Left lung (tissue), 10 donors: Measurements from ENCODE around the gene SYNM. TPM values are rescaled to one million over a fixed set of nuclear protein-coding genes. Genes with fewer than 3 reads are reported as not detected.

Experiments used
- ATAC-seq: fragments of 200-7000 bp; cut with Tn5 transposase; one replicate; pipeline ENCODE4 v1.9.1; 2020; ENCODE audit warnings: moderate library complexity
- DNase-seq, 4 donors: peaks; one replicate each; pipeline ENCODE4 v3.0.0-alpha.2; 2013 to 2020
- H3K27ac ChIP-seq, 2 donors: fragments of 200-600 bp; sonication (generic) in 1 of 2; one replicate each; pipeline versions ENCODE4 v1.5.0 to v1.8.0; 2020 to 2021
- H3K27me3 ChIP-seq, 2 donors: fragments of 200-600 bp; sonication (generic) in 1 of 2; one replicate each; pipeline versions ENCODE4 v1.5.0 to v1.8.0; 2020 to 2021
- H3K36me3 ChIP-seq, 2 donors: fragments of 200-600 bp; sonication (generic) in 1 of 2; one replicate each; pipeline versions ENCODE4 v1.5.0 to v1.8.0; 2020 to 2021
- H3K4me1 ChIP-seq, 2 donors: fragments of 200-600 bp; one replicate each; pipeline ENCODE4 v1.8.0; 2021
- H3K4me3 ChIP-seq, 2 donors: fragments of 200-600 bp; sonication (generic) in 1 of 2; one replicate each; pipeline versions ENCODE4 v1.5.0 to v1.8.0; 2020 to 2021; ENCODE audit warnings: mild to moderate bottlenecking in 1 of 2
- H3K9me3 ChIP-seq, 2 donors: fragments of 200-600 bp; sonication (generic) in 1 of 2; one replicate each; pipeline versions ENCODE4 v1.5.0 to v1.8.0; 2020 to 2021
- CTCF ChIP-seq, 2 donors: fragments of 200-600 bp; sonication (generic) in 1 of 2; IDR thresholded peaks; one replicate each; pipeline versions ENCODE4 v1.5.0 to v1.8.0; 2021; ENCODE audit warnings: antibody characterized with exemption in 2 of 2
- intact Hi-C, 2 donors: fragments of 100-400 bp; cut with DNase I; formaldehyde crosslinking; loops; one replicate each; pipeline versions ENCODE4 v1.11.2 to v1.14.2; 2022
- polyA plus RNA-seq, 6 donors: library from polyadenylated mRNA; unstranded; fragments of 120-200 nt; gene quantifications; one replicate each; pipeline ENCODE4 v1.2.1, GENCODE V29; 2013; ENCODE audit not compliant: insufficient read length in 6 of 6
- total RNA-seq, 2 donors: library from RNA; stranded (reverse); fragmentation: NEBNext Ultra II Directional; extraction: Animal tissue kit (Norgen Biotek cat#: 25700); gene quantifications; one replicate each; pipeline ENCODE4 v1.2.1, GENCODE V29; 2021
- donor health status: DM: no; HTN: yes; CAD: no.
- donor health status: DM: no; HTN: no; CAD: no.

SYNM gene
- total and polyA plus RNA-seq, 8 donors: 5.6 to 17.6 (median 7.1) TPM

- peaks cover 0 to 14% of the 10 kb centered on the region in 2 donors for H3K36me3 ChIP-seq
- no peak overlapping the region for H3K4me3 ChIP-seq
- no peaks in the 10 kb centered on the region for H3K9me3 ChIP-seq
- ATAC-seq (peak; percentile 41), DNase-seq (no peak)
- no peak for TF ChIP-seq CTCF (IDR thresholded peaks at IDR 0.05)
- H3K27ac ChIP-seq: no peak overlapping the region
- H3K27me3 ChIP-seq: no peaks in the 10 kb centered on the region
- no peaks in the 10 kb centered on the region for H3K4me1 ChIP-seq
- intact Hi-C loops: no loop called here
Measured at GRCh38 chr15:99155961-99156443, 51.1 kb downstream of the SYNM start.

- no peaks in the 10 kb centered on the region for H3K4me1 ChIP-seq
- intact Hi-C loops: no loop called here
- no peak for TF ChIP-seq CTCF (IDR thresholded peaks at IDR 0.05)
- peaks cover 0 to 15% of the 10 kb centered on the region in 2 donors for H3K36me3 ChIP-seq
- H3K27ac ChIP-seq: no peak overlapping the region
- no peak overlapping the region for H3K4me3 ChIP-seq
- no peaks in the 10 kb centered on the region for H3K27me3 ChIP-seq
- DNase-seq: no peak
- no peak for ATAC-seq
- no peaks in the 10 kb centered on the region for H3K9me3 ChIP-seq
Measured at GRCh38 chr15:99157456-99157855, 52.6 kb downstream of the SYNM start.

- intact Hi-C loops: no loop called here
- no peak for DNase-seq
- no peak for ATAC-seq
Measured at GRCh38 chr15:99158626-99159412, 53.9 kb downstream of the SYNM start.

GRCh38 chr15:99163271-99164062 is 58.6 kb downstream of the SYNM start:
- Histone ChIP-seq H3K4me1 (no peaks in the 10 kb centered on the region), H3K36me3 (peaks cover 0 to 13% of the 10 kb centered on the region in 2 donors), H3K27ac (no peak overlapping the region), H3K9me3 (no peaks in the 10 kb centered on the region), H3K4me3 (no peak overlapping the region), H3K27me3 (no peaks in the 10 kb centered on the region)
- intact Hi-C loops: no loop called here
- ATAC-seq: no peak
- no peak for DNase-seq
- TF ChIP-seq CTCF (IDR thresholded peaks at IDR 0.05): no peak

More at GRCh38 chr15:99158626-99159412, 53.9 kb downstream of the SYNM start:
- no peaks in the 10 kb centered on the region for H3K9me3 ChIP-seq
- no peaks in the 10 kb centered on the region for H3K27me3 ChIP-seq
- H3K4me3 ChIP-seq: no peak overlapping the region
- H3K36me3 ChIP-seq: peaks cover 0 to 19% of the 10 kb centered on the region in 2 donors
- no peak overlapping the region for H3K27ac ChIP-seq
- no peak for TF ChIP-seq CTCF (IDR thresholded peaks at IDR 0.05)
- no peaks in the 10 kb centered on the region for H3K4me1 ChIP-seq

GRCh38 chr15:99164119-99164518 is 59.2 kb downstream of the SYNM start:
- Histone ChIP-seq H3K27me3 (no peaks in the 10 kb centered on the region), H3K4me1 (no peaks in the 10 kb centered on the region), H3K9me3 (no peaks in the 10 kb centered on the region), H3K4me3 (no peak overlapping the region), H3K36me3 (peaks cover 0 to 7% of the 10 kb centered on the region in 2 donors), H3K27ac (no peak overlapping the region)
- no peak for ATAC-seq
- TF ChIP-seq CTCF (IDR thresholded peaks at IDR 0.05): no peak
- DNase-seq: no peak
- intact Hi-C loops: no loop called here
